Measurements from ENCODE around the gene CAPN5.

- TF ChIP-seq, protein P1, sequence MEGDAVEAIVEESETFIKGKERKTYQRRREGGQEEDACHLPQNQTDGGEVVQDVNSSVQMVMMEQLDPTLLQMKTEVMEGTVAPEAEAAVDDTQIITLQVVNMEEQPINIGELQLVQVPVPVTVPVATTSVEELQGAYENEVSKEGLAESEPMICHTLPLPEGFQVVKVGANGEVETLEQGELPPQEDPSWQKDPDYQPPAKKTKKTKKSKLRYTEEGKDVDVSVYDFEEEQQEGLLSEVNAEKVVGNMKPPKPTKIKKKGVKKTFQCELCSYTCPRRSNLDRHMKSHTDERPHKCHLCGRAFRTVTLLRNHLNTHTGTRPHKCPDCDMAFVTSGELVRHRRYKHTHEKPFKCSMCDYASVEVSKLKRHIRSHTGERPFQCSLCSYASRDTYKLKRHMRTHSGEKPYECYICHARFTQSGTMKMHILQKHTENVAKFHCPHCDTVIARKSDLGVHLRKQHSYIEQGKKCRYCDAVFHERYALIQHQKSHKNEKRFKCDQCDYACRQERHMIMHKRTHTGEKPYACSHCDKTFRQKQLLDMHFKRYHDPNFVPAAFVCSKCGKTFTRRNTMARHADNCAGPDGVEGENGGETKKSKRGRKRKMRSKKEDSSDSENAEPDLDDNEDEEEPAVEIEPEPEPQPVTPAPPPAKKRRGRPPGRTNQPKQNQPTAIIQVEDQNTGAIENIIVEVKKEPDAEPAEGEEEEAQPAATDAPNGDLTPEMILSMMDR (conservative IDR thresholded peaks at IDR 0.05 in 1 of 2, IDR thresholded peaks at IDR 0.05 in 1 of 2; ENCODE audit: low read depth in 1 of 2, low read length in 2 of 2): no peak
- TF ChIP-seq EZH2 (IDR thresholded peaks at IDR 0.05; ENCODE audit: low read length, missing control alignments): no peak
Observed at GRCh38 chr11:77119531-77119936, 52.8 kb downstream of the CAPN5 start.

Data from fibroblast of lung (primary cell).